Measurements from ENCODE around the gene COL2A1. TPM values are rescaled to one million over a fixed set of nuclear protein-coding genes. Genes with fewer than 3 reads are reported as not detected.

COL2A1 gene
- total RNA-seq, 4 donors from 2014 or later: not detected

- no peak overlapping the region for H3K27ac ChIP-seq
- 77% methylated on average over 12 of the region's 12 CpGs for WGBS
- H3K4me1 ChIP-seq: peaks cover 52% of the 10 kb centered on the region
Measured at GRCh38 chr12:47947341-47947740, 56.9 kb downstream of the COL2A1 start.

GRCh38 chr12:47946413-47947323 is 57.6 kb downstream of the COL2A1 start:
- Histone ChIP-seq H3K4me1 (peaks cover 54% of the 10 kb centered on the region), H3K4me3 (no peak overlapping the region), H3K36me3 (no peaks in the 10 kb centered on the region), H3K27me3 (peaks cover 8% of the 10 kb centered on the region), H3K9me3 (no peaks in the 10 kb centered on the region), H3K27ac (no peak overlapping the region)
- no peak for DNase-seq (ENCODE audit: low spot score in 2 of 2)
- 62% methylated on average over 27 of the region's 27 CpGs for WGBS
- TF ChIP-seq CTCF (IDR thresholded peaks at IDR 0.05) (no peak), POLR2AphosphoS5 (IDR thresholded peaks at IDR 0.05) (no peak), POLR2A (IDR thresholded peaks at IDR 0.05) (no peak), EP300 (IDR thresholded peaks at IDR 0.05) (no peak)

More at GRCh38 chr12:47947341-47947740, 56.9 kb downstream of the COL2A1 start:
- Histone ChIP-seq H3K27me3 (peaks cover 5% of the 10 kb centered on the region), H3K9me3 (no peaks in the 10 kb centered on the region), H3K4me3 (no peak overlapping the region), H3K36me3 (no peaks in the 10 kb centered on the region)
- TF ChIP-seq EP300 (IDR thresholded peaks at IDR 0.05): no peak
- TF ChIP-seq CTCF (IDR thresholded peaks at IDR 0.05): no peak
- no peak for TF ChIP-seq POLR2A (IDR thresholded peaks at IDR 0.05)
- no peak for TF ChIP-seq POLR2AphosphoS5 (IDR thresholded peaks at IDR 0.05)
- no peak for DNase-seq (ENCODE audit: low spot score in 2 of 2)

GRCh38 chr12:47945341-47945728 is 58.9 kb downstream of the COL2A1 start:
- no peak for DNase-seq (ENCODE audit: low spot score in 2 of 2)
- Histone ChIP-seq H3K4me1 (peaks cover 53% of the 10 kb centered on the region), H3K27ac (no peak overlapping the region), H3K27me3 (peaks cover 8% of the 10 kb centered on the region), H3K9me3 (no peaks in the 10 kb centered on the region), H3K36me3 (no peaks in the 10 kb centered on the region), H3K4me3 (no peak overlapping the region)
- no peak for TF ChIP-seq CTCF (IDR thresholded peaks at IDR 0.05)
- no peak for TF ChIP-seq POLR2A (IDR thresholded peaks at IDR 0.05)
- no peak for TF ChIP-seq POLR2AphosphoS5 (IDR thresholded peaks at IDR 0.05)
- TF ChIP-seq EP300 (IDR thresholded peaks at IDR 0.05): no peak
- 13% methylated on average over 1 of the region's 1 CpG for WGBS

- Histone ChIP-seq H3K9me3 (no peaks in the 10 kb centered on the region), H3K4me3 (no peak overlapping the region), H3K4me1 (peaks cover 48% of the 10 kb centered on the region), H3K27ac (no peak overlapping the region), H3K36me3 (no peaks in the 10 kb centered on the region), H3K27me3 (peaks cover 8% of the 10 kb centered on the region)
- no peak for TF ChIP-seq CTCF (IDR thresholded peaks at IDR 0.05)
- TF ChIP-seq POLR2A (IDR thresholded peaks at IDR 0.05): no peak
- no peak for TF ChIP-seq EP300 (IDR thresholded peaks at IDR 0.05)
- no peak for TF ChIP-seq POLR2AphosphoS5 (IDR thresholded peaks at IDR 0.05)
- DNase-seq (ENCODE audit: low spot score in 2 of 2): no peak
- WGBS: 72% methylated on average over 6 of the region's 6 CpGs
Measured at GRCh38 chr12:47944685-47945340, 59.5 kb downstream of the COL2A1 start.
